ENCODE data around the gene SMIM24. TPM values are rescaled to one million over a fixed set of nuclear protein-coding genes. Genes with fewer than 3 reads are reported as not detected.

The SMIM24 gene
- total and polyA plus RNA-seq, 10 of the 15 experiments (the other 5 are each of a cell fraction or from before 2014, with no cell fraction given): 0.14 to 0.44 (median 0.23) TPM; not detected in 4

- no peak overlapping the region for H3K27ac ChIP-seq (ENCODE audit: control insufficient read depth, insufficient read depth)
- SMC1A ChIA-PET (ENCODE audit: uncharacterized antibody, unreplicated experiment): interaction anchor here (0.6 to 1.3 kb wide), 4 partner anchors 10 to 108 kb away, joined by 3 to 4 read pairs (median 4); no protein-coding TSS in a partner anchor
- H3K4me1 ChIP-seq (ENCODE audit: control insufficient read depth, insufficient read depth, low read length): peaks cover 14% of the 10 kb centered on the region
- ATAC-seq (no peak), FAIRE-seq (no peak), DNase-seq (ENCODE audit: low read depth, low spot score) (no peak)
- H3K4me3 ChIP-seq: no peak overlapping the region
- intact Hi-C loops (cut with micrococcal nuclease; ENCODE audit: unreplicated experiment): no loop called here
- H3K4me2 ChIP-seq (ENCODE audit: control insufficient read depth, insufficient read depth): no peak overlapping the region
- no peaks in the 10 kb centered on the region for H3K27me3 ChIP-seq (replicated peaks in 1 of 2; ENCODE audit: control insufficient read depth in 2 of 2, insufficient read depth in 2 of 2, low read length in 1 of 2)
- TF ChIP-seq YBX1 (IDR thresholded peaks at IDR 0.05) (no peak), RELA (IDR thresholded peaks at IDR 0.05; ENCODE audit: borderline replicate concordance, partially characterized antibody) (no peak), BCL11A (IDR thresholded peaks at IDR 0.05; ENCODE audit: low read depth, low read length) (no peak), SIN3A (IDR thresholded peaks at IDR 0.05; ENCODE audit: low read depth, low read length) (no peak), NR2C2 (IDR thresholded peaks at IDR 0.05; ENCODE audit: borderline replicate concordance, control insufficient read depth, insufficient read length, low read depth) (no peak), IRF3 (IDR thresholded peaks at IDR 0.05) (no peak), PML (IDR thresholded peaks at IDR 0.05; ENCODE audit: low read length) (no peak), STAT1 (conservative IDR thresholded peaks at IDR 0.05) (no peak), RFX5 (IDR thresholded peaks at IDR 0.05; ENCODE audit: low read depth, low read length) (no peak), TBL1XR1 (IDR thresholded peaks at IDR 0.05; ENCODE audit: low read depth, low read length) (no peak), SMAD5 (IDR thresholded peaks at IDR 0.05; ENCODE audit: low read depth) (no peak)
- TF ChIP-seq, protein P1, sequence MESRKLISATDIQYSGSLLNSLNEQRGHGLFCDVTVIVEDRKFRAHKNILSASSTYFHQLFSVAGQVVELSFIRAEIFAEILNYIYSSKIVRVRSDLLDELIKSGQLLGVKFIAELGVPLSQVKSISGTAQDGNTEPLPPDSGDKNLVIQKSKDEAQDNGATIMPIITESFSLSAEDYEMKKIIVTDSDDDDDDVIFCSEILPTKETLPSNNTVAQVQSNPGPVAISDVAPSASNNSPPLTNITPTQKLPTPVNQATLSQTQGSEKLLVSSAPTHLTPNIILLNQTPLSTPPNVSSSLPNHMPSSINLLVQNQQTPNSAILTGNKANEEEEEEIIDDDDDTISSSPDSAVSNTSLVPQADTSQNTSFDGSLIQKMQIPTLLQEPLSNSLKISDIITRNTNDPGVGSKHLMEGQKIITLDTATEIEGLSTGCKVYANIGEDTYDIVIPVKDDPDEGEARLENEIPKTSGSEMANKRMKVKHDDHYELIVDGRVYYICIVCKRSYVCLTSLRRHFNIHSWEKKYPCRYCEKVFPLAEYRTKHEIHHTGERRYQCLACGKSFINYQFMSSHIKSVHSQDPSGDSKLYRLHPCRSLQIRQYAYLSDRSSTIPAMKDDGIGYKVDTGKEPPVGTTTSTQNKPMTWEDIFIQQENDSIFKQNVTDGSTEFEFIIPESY (IDR thresholded peaks at IDR 0.05): no peak
- TF ChIP-seq, protein P2, sequence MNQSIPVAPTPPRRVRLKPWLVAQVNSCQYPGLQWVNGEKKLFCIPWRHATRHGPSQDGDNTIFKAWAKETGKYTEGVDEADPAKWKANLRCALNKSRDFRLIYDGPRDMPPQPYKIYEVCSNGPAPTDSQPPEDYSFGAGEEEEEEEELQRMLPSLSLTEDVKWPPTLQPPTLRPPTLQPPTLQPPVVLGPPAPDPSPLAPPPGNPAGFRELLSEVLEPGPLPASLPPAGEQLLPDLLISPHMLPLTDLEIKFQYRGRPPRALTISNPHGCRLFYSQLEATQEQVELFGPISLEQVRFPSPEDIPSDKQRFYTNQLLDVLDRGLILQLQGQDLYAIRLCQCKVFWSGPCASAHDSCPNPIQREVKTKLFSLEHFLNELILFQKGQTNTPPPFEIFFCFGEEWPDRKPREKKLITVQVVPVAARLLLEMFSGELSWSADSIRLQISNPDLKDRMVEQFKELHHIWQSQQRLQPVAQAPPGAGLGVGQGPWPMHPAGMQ (IDR thresholded peaks at IDR 0.05; ENCODE audit: borderline replicate concordance): no peak
- TF ChIP-seq, protein P3, sequence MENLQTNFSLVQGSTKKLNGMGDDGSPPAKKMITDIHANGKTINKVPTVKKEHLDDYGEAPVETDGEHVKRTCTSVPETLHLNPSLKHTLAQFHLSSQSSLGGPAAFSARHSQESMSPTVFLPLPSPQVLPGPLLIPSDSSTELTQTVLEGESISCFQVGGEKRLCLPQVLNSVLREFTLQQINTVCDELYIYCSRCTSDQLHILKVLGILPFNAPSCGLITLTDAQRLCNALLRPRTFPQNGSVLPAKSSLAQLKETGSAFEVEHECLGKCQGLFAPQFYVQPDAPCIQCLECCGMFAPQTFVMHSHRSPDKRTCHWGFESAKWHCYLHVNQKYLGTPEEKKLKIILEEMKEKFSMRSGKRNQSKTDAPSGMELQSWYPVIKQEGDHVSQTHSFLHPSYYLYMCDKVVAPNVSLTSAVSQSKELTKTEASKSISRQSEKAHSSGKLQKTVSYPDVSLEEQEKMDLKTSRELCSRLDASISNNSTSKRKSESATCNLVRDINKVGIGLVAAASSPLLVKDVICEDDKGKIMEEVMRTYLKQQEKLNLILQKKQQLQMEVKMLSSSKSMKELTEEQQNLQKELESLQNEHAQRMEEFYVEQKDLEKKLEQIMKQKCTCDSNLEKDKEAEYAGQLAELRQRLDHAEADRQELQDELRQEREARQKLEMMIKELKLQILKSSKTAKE (IDR thresholded peaks at IDR 0.05; ENCODE audit: low read depth, poor library complexity, severe bottlenecking): no peak
- RAD21 ChIA-PET (ENCODE audit: unreplicated experiment): interaction anchor here (0.7 to 1.1 kb wide), 2 partner anchors 58 to 99 kb away, joined by 3 to 4 read pairs; no protein-coding TSS in a partner anchor
- 86% methylated on average over 18 of the region's 18 CpGs for WGBS (ENCODE audit: insufficient coverage, insufficient replicate concordance, low lambda C conversion rate, missing lambda C conversion rate)
- H4K20me1 ChIP-seq (ENCODE audit: control insufficient read depth, insufficient read depth): no peaks in the 10 kb centered on the region
- in situ Hi-C loops (cut with MboI): loop anchor here (5.0 kb wide), 1 partner anchor 105 kb away; no protein-coding TSS in a partner anchor
- POLR2A ChIA-PET: no interaction called here
- no TSS peak for BruUV-seq (replicated peaks)
- H3K9ac ChIP-seq (ENCODE audit: control insufficient read depth, insufficient read depth, low read length): no peak overlapping the region
- CTCF ChIA-PET: interaction anchor here (0.5 to 5.1 kb wide), 7 partner anchors 12 to 358 kb away, joined by 3 to 87 read pairs (median 4); partner anchors contain the start of gene MRPL54
- no peak overlapping the region for H2AFZ ChIP-seq (ENCODE audit: control insufficient read depth, low read depth, low read length)
- H3K79me2 ChIP-seq (ENCODE audit: control insufficient read depth, insufficient read depth, low read length): no peaks in the 10 kb centered on the region; the same call in 1 of the 2 replicates
- H3K36me3 ChIP-seq (ENCODE audit: control insufficient read depth in 2 of 2, insufficient read depth in 2 of 2, low read length in 1 of 2): peaks cover 15 to 16% of the 10 kb centered on the region in 2 experiments; a peak in 3 of 4 replicates
- peaks cover 3% of the 10 kb centered on the region; the same call in 2 of the 3 replicates for H3K9me3 ChIP-seq (replicated peaks; ENCODE audit: control insufficient read depth, insufficient read depth, low read length)
Measured at GRCh38 chr19:3431760-3432397, 48.4 kb downstream of the SMIM24 start.
